Measurements from ENCODE around the gene EVC2. TPM values are rescaled to one million over a fixed set of nuclear protein-coding genes. Genes with fewer than 3 reads are reported as not detected.

The EVC2 gene
- total RNA-seq, 2 donors from 2014 or later, result 8.6 to 13.2 TPM

DNA sequence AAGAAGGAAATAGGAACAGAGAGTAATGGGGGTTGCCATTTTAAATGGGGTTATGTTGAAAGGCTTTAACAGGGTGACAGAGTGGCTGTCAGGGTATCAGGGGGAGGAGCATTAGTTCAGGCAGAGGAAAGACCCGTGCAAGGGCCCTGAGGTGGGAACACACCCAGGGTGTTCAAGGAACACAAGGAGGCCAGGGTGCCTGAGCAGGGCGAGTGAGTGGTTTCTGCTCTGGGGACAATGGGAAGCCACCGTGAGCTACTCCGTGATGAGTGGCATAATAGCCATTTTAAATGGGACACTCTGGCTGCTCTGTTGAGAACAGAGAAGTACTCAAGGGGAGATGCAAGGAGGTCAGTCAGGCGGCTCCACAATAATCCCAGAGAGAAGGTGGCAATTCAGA is 4.5 kb downstream of the EVC2 start:
- Histone ChIP-seq H3K4me3 (no peak overlapping the region), H3K36me3 (replicated peaks in 1 of 2; ENCODE audit: insufficient read depth in 1 of 2, low read depth in 2 of 2) (no peaks in the 10 kb centered on the region), H3K27me3 (no peaks in the 10 kb centered on the region), H3K9me3 (no peaks in the 10 kb centered on the region), H3K4me1 (peaks cover 25% of the 10 kb centered on the region), H3K27ac (no peak overlapping the region)
- no peak for TF ChIP-seq POLR2A (IDR thresholded peaks at IDR 0.05)
- TF ChIP-seq, protein P1, sequence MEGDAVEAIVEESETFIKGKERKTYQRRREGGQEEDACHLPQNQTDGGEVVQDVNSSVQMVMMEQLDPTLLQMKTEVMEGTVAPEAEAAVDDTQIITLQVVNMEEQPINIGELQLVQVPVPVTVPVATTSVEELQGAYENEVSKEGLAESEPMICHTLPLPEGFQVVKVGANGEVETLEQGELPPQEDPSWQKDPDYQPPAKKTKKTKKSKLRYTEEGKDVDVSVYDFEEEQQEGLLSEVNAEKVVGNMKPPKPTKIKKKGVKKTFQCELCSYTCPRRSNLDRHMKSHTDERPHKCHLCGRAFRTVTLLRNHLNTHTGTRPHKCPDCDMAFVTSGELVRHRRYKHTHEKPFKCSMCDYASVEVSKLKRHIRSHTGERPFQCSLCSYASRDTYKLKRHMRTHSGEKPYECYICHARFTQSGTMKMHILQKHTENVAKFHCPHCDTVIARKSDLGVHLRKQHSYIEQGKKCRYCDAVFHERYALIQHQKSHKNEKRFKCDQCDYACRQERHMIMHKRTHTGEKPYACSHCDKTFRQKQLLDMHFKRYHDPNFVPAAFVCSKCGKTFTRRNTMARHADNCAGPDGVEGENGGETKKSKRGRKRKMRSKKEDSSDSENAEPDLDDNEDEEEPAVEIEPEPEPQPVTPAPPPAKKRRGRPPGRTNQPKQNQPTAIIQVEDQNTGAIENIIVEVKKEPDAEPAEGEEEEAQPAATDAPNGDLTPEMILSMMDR (IDR thresholded peaks at IDR 0.05), result no peak
- no peak for ATAC-seq
- intact Hi-C loops (cut with DNase I), result no loop called here
- WGBS, 2 donors, result 90 to 91% methylated on average over 5 of the region's 5 CpGs
- DNase-seq, result no peak

DNA sequence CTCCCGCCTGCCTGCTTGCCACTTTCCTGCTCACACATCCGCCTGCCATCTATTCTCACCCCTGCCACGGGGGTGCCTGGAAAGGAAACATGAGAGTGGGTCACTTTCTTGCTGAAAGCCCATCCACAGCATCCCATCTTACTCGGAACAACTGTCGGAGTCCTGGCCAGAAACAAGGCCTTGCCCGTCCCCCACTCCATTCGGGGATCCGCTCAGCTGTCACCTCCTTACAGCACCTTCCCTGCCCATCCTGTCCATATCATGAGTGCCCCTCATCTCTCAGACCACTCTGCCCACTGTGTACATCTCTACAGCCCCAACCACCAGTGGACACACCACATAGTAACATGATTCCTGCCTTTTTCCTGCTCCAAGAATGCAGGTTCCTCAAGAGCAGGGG is 6.4 kb downstream of the EVC2 start:
- Histone ChIP-seq H3K4me3 (no peak overlapping the region), H3K36me3 (replicated peaks in 1 of 2; ENCODE audit: insufficient read depth in 1 of 2, low read depth in 2 of 2) (no peaks in the 10 kb centered on the region), H3K4me1 (peaks cover 6% of the 10 kb centered on the region), H3K27ac (no peak overlapping the region), H3K27me3 (no peaks in the 10 kb centered on the region), H3K9me3 (no peaks in the 10 kb centered on the region)
- DNase-seq (no peak), ATAC-seq (no peak)
- TF ChIP-seq, protein P1 (IDR thresholded peaks at IDR 0.05), result no peak
- no peak for TF ChIP-seq POLR2A (IDR thresholded peaks at IDR 0.05)
- WGBS, 2 donors, result 81% methylated on average over 8 of the region's 8 CpGs
- intact Hi-C loops (cut with DNase I), result no loop called here

DNA sequence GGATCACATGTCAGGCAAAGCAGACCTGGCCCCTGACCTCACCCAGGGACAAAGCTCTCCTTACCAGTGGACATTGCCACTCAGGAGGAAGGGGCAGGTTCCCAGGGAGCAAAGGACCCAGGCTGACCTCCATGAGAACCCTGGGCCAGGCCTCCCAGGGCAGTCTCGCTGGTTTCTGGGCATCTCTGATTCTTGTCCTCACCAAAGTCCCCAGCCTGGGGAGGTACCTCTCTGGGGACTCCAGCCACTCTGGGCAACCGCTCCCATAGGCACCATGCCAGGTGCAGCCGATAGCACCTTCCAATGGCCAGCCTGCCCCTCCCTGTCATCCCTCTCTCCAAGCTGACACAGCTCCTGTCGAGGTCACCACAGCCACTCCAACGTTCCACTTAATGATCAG is 7.9 kb downstream of the EVC2 start:
- Histone ChIP-seq H3K9me3 (no peaks in the 10 kb centered on the region), H3K36me3 (replicated peaks in 1 of 2; ENCODE audit: insufficient read depth in 1 of 2, low read depth in 2 of 2) (no peaks in the 10 kb centered on the region), H3K27ac (no peak overlapping the region), H3K4me3 (no peak overlapping the region), H3K27me3 (no peaks in the 10 kb centered on the region), H3K4me1 (no peaks in the 10 kb centered on the region)
- TF ChIP-seq POLR2A (IDR thresholded peaks at IDR 0.05), result no peak
- TF ChIP-seq, protein P1 (IDR thresholded peaks at IDR 0.05), result no peak
- intact Hi-C loops (cut with DNase I), result no loop called here
- ATAC-seq (no peak), DNase-seq (no peak)
- WGBS, 2 donors, result 50 to 52% methylated on average over 4 to 5 of the region's 5 CpGs

DNA sequence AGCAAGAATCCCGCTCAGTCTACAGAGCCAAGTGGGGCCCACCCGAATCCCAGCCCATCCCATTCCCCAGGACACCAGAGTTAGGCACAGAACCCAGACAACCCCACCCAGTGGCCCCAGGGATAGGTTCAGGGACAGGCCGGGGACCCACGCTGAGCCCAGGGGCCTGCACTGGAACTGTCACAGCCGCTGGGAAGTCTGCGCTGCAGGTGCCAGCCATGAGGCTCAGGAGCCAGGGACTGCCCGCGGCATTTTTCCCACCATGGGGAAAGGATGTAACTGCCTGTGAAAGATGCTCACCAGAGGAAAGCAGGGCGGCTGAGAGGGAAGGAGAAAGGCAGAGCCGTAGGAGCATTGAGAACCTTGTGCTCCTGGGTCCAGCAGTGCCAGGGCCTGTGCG is 12.0 kb downstream of the EVC2 start:
- H3K36me3 ChIP-seq (replicated peaks in 1 of 2; ENCODE audit: insufficient read depth in 1 of 2, low read depth in 2 of 2), result peaks cover 0 to 3% of the 10 kb centered on the region in 2 donors
- H3K4me1 ChIP-seq, result no peaks in the 10 kb centered on the region
- H3K4me3 ChIP-seq, result no peak overlapping the region
- ATAC-seq (no peak), DNase-seq (no peak)
- no peak overlapping the region for H3K27ac ChIP-seq
- H3K9me3 ChIP-seq, result no peaks in the 10 kb centered on the region
- H3K27me3 ChIP-seq, result no peaks in the 10 kb centered on the region
- TF ChIP-seq, protein P1 (IDR thresholded peaks at IDR 0.05), result no peak
- TF ChIP-seq POLR2A (IDR thresholded peaks at IDR 0.05), result no peak
- 90 to 93% methylated on average over 11 of the region's 11 CpGs for WGBS, 2 donors
- intact Hi-C loops (cut with DNase I), result no loop called here

DNA sequence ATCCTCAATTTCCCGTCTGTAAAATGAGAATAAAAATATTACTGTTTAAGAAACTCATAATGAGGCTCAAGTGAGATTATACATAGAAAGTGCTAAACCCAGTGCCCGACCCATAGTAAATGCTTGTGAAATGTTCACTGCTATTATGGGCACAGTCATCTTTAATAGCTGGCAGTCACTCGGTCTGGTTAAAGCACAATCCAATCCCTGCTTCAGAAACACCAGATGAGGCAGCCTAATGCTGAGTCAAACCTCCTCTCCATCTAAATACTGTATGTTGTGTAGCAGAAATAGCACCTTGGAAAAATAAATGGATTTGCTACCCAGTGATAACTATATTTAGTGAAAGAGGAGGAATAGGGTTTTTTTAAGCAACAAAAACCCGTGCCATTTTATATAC is 14.5 kb downstream of the EVC2 start:
- DNase-seq (no peak), ATAC-seq (no peak)
- H3K9me3 ChIP-seq, result no peaks in the 10 kb centered on the region
- no peaks in the 10 kb centered on the region for H3K4me1 ChIP-seq
- WGBS, 2 donors, result 75 to 78% methylated on average over 4 of the region's 4 CpGs
- no peak for TF ChIP-seq POLR2A (IDR thresholded peaks at IDR 0.05)
- TF ChIP-seq, protein P1 (IDR thresholded peaks at IDR 0.05), result no peak
- H3K27me3 ChIP-seq, result no peaks in the 10 kb centered on the region
- peaks cover 0 to 3% of the 10 kb centered on the region in 2 donors for H3K36me3 ChIP-seq (replicated peaks in 1 of 2; ENCODE audit: insufficient read depth in 1 of 2, low read depth in 2 of 2)
- intact Hi-C loops (cut with DNase I), result no loop called here
- no peak overlapping the region for H3K4me3 ChIP-seq
- no peak overlapping the region for H3K27ac ChIP-seq

All from body of pancreas (tissue), 4 donors.